Measurements from ENCODE around the gene MRPS27.

DNA sequence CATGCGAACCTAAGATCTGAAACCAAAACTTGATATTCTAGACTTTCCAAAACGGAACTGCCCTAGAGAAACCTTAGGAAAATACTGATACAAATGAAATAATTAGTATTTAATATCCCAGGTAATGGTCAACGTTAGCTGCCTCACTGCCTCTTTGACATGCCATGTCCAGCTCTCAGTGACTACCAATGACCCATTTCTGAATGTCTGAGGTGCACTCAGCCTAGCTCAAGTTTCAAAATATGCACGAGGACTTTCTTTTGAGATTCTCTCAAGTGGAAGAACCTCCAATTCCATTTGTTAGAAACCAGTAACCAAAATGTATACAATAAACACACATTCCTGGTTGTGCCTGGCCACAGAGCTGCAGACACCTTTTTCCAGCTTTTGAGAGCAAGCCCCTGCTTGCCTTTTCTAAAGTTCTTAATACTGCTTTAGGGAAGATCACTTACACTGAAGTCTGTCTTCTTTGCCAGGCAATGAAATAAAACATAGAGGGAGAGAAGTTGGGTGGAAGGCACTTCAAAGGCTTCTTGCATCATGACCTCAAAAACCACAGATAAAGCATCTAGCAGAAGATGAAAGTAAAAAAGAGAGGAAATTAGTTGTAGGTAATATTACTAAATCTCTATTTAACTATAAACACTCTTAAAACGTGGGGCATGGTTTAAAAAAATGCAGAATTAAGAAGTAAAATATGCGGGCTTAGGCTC, 87.9 kb downstream of the MRPS27 start:
- TF ChIP-seq, protein P1, sequence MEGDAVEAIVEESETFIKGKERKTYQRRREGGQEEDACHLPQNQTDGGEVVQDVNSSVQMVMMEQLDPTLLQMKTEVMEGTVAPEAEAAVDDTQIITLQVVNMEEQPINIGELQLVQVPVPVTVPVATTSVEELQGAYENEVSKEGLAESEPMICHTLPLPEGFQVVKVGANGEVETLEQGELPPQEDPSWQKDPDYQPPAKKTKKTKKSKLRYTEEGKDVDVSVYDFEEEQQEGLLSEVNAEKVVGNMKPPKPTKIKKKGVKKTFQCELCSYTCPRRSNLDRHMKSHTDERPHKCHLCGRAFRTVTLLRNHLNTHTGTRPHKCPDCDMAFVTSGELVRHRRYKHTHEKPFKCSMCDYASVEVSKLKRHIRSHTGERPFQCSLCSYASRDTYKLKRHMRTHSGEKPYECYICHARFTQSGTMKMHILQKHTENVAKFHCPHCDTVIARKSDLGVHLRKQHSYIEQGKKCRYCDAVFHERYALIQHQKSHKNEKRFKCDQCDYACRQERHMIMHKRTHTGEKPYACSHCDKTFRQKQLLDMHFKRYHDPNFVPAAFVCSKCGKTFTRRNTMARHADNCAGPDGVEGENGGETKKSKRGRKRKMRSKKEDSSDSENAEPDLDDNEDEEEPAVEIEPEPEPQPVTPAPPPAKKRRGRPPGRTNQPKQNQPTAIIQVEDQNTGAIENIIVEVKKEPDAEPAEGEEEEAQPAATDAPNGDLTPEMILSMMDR (IDR thresholded peaks at IDR 0.05; ENCODE audit: insufficient read depth, low read depth, low read length), result no peak
- TF ChIP-seq EZH2 (IDR thresholded peaks at IDR 0.05; ENCODE audit: insufficient read depth, low read length), result no peak
